ENCODE data around the gene BABAM1.

- TF ChIP-seq POLR2AphosphoS5 (IDR thresholded peaks at IDR 0.05; ENCODE audit: borderline replicate concordance, low read depth, low read length): peak; percentile 77
- no peak for TF ChIP-seq EZH2 (IDR thresholded peaks at IDR 0.05)
Observed at GRCh38 chr19:17226002-17226933, 41.0 kb upstream of the BABAM1 start, which contains the start of gene OCEL1.
